Stimulated activated CD4-positive, alpha-beta T cell treated with anti-CD3 and anti-CD28 coated beads, Interleukin-1b, Interleukin-23, amount 100 ng/mL, for 1 hour (primary cell): ENCODE measurements around the gene ADAP2.
A peak's percentile ranks its signal among the peaks of the same experiment; 100 is the strongest.
"Not testable (repeated sequence)": the region's sequence is repeated elsewhere in the genome, so short reads cannot be mapped to it uniquely, and the experiment has no call there.

Source experiments
- DNase-seq, 2 donors: peaks; one replicate each; pipeline ENCODE4 v3.0.0-alpha.2; 2020; ENCODE audit warnings: low read depth in 2 of 2

Gene ADAP2

DNA sequence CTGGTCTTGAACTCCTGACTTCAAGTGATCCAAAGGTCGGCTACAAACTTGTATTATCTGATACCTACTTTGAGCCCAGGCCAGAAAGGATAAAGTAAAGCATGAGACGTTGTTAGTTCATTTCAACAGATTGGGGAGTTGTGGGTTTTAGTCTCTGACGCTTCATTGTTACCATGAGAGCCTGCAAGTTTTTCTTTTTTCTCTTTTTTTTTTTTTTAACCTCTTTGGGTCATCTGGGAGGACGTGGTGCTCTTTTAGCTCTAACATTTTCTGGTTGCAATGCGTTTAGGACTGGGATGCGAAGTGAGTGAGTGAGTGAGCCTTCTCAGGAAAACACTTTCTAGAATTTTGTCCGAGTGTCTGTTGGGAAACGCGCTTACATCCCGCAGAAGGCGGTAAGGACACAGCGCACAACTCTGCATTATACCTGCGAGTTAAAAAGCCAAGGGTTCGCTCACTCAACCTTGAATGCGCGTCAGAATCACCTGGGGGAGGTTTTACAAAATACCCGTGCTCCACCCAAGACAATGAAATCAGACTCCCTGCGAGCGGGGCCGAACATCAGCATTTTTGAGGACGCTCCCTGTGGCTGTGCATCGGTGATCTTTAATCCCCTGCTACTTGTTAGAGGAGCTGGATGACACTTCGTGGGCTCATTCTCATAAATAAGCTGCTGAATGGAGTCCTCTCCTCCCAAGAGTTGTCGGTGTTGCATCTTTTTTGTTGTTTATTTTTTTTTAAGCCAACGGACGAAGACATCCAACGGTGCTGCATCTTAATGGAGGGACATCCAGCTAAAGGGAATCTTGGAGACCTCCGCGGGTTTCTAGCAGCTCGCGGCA, 48.5 kb downstream of the ADAP2 start:
- DNase-seq, result no peak

DNA sequence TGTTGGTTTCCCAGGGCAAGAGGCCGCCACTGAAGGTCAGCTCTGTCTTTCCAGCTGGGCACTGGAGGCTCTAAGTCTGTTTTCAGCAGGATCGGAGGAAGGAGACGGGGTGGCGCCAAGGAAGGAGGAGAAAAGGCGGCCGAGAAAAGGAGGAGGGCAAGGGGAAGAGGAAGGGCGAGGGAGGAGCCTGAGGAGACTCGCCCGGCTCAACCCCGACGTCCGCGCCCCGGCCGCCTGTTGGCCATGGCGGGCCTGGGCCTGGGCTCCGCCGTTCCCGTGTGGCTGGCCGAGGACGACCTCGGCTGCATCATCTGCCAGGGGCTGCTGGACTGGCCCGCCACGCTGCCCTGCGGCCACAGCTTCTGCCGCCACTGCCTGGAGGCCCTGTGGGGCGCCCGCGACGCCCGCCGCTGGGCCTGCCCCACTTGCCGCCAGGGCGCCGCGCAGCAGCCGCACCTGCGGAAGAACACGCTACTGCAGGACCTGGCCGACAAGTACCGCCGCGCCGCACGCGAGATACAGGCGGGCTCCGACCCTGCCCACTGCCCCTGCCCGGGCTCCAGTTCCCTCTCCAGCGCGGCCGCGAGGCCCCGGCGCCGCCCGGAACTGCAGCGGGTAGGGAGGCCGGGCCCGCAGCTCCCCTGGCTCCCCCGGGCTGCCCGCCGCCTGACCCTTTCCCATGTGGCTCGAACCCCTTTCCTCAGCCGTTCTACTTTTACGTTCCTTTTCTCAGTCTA, 49.3 kb downstream of the ADAP2 start, which contains the start of gene RNF135:
Gene RNF135 (plus strand): TSS at position 209 of the 737 bp plus-strand sequence. CDS start 35 bp downstream, at position 244.
- peak; percentile 3 to 19 for DNase-seq

DNA sequence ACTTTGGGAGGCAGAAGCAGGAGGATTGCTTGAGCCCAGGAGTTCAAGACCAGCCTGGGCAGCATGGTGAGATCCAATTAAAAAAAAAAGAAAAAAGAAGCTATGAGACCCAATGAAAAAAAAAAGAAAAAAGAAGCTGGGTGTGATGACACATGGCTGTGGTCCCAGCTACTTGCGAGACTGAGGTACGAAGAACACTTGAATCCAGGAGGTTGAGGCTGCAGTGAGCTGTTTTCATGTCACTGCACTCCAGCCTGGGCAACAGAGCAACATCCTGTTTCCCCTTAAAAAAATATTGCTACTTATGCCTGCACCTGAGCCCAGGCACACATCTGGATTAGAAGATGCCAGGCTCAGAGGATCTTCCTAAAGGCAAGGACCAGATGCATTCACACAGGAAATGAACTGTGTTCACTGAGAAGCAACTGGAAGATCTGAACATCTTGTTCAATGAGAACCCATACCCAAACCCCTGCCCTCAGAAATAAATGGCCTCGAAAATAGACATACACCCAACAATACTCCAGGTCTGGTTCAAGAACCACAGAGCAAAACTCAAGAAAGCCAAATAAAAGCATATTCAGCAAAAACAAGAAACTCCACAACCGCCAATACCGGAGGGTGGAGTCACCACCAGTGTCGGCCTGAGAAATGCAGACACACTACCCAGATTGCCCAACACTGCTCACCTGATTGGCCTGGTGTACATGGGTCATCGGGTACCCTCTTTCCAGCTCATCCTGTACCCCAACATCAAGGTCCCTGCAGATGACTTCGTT, 53.5 kb downstream of the ADAP2 start:
- no peak for DNase-seq

DNA sequence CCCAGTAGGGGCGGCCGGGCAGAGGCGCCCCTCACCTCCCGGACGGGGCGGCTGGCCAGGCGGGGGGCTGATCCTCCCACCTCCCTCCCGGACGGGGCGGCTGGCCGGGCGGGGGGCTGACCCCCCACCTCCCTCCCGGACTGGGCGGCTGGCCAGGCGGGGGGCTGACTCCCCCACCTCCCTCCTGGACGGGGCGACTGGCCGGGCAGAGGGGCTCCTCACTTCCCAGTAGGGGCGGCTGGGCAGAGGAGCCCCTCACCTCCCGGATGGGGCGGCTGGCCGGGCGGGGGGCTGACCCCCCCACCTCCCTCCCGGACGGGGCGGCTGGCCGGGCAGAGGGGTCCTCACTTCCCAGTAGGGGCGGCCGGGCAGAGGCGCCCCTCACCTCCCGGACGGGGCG, 58.2 kb downstream of the ADAP2 start:
- not testable (repeated sequence) for DNase-seq

DNA sequence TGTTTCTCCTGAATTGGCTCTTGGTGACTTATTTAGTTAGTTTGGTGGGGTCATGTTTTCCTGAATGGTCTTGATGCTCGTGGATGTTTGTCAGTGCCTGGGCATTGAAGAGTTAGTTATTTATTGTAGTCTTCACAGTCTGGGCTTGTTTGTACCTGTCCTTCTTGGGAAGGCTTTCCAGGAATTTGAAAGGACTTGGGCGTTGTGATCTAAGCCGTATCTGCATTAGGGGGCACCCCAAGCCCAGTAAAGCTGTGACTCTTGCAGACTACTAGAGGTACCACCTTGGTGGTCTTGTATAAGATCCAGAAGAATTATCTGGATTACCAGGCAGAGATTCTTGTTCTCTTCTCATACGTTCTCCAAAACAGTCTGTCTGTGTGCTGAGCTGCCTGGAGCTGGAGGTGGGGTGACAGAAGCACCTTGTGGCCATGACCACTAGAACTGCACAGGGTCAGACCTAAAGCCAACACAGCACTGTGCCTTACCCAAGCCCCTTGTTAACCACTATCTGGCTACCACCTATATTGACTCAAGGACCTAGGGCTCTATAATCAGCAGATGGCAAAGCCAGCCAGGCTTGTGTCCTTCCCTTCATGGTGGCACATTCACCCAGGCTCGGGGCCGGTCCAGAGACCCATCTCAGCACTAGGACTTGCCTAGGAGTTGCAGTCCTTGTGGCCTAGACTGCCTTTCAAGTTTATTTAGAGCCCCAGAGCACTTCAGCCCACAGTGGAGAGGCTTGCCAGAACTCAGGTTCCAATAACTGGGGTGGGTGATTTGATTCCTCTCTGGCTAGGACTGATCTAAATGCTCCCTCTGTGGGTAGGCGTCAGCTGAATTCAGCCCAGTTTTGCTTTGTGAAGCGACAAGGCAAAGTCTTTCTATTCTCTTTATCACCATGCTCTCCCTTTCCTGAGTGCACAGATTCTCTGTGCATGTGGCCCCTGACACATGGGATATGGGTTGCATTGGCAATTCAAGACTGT, 60.1 kb downstream of the ADAP2 start:
- no peak for DNase-seq

DNA sequence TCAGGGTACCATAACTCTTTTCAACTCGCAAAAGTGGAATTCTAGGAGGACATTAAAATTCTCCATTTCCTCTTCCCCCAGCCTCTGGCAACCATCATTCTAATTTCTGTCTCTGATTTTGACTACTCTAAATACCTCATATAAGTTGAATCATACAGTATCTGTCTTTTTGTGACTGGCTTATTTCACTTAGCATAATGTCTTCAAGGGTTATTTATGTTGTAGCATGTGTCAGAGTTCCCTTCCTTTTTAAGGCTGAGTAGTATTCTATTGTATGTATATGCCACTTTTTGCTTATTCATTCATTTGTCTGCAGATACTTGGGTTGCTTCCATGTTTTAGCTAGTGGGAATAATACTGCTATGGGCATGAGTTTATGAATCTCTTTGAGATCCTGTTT, 61.1 kb downstream of the ADAP2 start:
- no peak for DNase-seq

DNA sequence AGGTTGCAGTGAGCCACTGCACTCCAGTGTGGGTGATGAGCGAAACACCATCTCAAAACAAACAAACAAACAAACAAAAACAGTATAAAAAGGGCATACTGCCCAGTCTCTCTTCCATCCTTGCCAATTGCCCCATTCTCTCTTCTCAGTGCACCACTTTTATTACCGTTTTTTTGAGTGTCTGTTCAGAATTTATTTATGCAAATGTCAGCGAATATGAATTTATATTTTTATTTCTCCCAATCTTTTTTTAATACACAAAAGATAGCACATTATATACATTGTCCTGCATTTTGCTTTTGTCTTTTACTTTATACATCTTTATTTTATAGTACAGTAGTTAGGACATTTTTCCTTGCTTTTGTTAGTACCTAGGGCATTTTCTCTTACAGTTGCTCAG, 68.7 kb downstream of the ADAP2 start:
- DNase-seq, result no peak

DNA sequence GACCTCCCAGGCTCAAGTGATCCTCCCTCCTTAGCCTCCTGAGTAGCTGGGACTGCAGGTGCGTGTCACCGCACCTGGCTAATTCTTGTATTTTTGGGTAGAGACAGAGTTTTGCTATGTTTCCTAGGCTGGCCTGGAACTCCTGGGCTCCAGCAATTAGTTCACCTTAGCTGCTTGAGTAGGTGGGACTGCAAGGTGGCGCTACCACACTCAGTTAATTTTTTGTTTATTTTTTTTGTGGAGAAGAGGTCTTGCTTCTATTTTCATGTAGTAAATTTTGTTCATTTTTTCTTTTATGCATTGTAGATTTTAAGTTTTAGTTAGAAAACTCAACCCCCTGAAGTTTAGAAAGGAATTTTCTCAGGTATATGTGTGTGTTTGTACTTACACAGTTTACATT, 70.8 kb downstream of the ADAP2 start:
- no peak for DNase-seq

DNA sequence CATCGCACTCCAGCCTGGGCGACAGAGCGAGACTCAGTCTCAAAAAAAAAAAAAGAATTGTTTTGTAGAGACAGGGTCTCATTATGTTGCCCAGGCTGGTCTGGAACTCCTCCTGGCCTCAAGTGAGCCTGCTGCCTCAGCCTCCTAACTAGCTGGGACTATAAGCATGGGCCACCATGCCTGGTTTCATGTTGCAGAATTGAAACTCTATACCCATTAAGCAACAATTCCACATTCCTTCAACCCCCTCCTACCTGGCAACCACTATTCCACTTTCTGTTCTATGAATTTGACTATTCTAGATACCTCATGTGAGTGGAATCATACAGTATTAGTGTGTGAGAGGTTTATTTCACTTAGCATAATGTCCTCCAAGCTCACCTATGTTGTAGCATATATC, 73.6 kb downstream of the ADAP2 start:
- DNase-seq, result no peak

DNA sequence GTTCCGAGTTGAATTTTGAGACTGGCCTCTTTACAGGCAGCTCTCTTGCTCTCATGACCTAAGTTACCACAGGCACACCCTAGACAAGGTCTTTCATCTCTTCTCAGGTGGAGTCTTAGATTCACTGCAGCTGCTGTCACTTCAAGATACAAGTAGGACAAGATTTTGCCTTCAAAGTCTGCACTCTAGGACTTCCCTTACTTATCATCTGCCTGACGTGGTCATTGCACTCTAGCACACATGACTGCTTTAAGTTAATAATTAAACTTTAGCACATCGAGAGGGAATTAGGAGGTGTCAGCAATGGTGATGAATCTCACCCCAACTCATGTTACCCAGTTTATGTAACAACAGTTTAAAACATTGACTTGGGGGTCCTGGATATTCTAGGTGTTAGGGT, 74.7 kb downstream of the ADAP2 start:
- no peak for DNase-seq

DNA sequence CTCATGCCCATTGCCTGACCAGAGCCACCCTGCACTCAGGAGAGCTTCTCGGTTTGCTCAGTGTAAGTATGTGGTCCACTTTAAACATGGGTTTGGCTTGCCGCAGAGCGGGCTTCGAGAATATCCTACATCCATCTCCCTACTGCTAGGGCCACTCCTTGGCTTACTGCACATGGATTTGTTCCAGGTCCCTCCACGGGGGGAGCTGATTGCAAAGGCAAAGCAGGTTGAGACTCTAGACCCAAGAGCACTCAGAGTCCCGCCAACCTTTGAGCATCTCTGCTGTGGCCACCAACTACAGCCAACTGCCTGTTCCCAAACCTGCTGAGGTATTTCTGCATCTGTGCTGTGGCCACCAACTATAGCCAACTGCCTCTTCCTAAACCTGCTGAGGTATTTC, 75.5 kb downstream of the ADAP2 start:
- DNase-seq, result no peak

DNA sequence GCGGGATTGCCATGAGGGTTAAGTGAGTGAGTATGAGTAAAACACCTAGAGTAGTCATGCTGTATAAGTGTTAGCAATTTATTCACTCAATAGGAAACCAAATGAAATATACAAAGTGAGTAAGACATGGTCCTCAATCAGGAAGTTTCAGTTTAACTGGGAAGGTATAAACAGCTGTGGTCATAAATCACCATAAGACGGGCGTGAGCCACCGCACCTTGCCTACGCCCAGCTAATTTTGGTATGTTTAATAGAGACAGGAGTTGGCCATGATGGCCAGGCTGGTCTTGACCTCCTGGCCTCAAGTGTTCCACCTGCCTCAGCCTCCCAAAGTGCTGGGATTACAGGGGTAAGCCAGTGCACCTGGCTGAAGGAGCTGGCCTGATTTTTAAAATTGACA, 76.1 kb downstream of the ADAP2 start:
- no peak for DNase-seq

DNA sequence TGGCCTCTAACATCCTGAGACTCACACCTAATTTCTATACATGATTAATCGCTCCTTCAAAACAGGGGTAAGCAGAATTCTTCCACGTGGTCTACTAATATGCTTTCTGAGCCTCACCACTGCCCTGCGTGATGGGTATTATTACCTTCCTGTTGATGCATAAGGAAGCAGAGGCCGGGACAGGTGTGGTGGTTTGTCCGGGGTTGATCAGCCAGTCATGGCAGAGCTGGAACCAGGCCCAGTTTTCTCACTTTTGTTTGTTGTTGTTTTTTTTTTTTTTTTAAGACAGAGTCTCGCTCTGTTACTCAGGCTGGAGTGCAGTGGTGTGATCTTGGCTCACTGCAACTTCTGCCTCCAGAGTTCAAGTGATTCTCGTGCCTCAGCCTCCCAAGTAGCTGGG, 80.3 kb downstream of the ADAP2 start:
- no peak for DNase-seq

DNA sequence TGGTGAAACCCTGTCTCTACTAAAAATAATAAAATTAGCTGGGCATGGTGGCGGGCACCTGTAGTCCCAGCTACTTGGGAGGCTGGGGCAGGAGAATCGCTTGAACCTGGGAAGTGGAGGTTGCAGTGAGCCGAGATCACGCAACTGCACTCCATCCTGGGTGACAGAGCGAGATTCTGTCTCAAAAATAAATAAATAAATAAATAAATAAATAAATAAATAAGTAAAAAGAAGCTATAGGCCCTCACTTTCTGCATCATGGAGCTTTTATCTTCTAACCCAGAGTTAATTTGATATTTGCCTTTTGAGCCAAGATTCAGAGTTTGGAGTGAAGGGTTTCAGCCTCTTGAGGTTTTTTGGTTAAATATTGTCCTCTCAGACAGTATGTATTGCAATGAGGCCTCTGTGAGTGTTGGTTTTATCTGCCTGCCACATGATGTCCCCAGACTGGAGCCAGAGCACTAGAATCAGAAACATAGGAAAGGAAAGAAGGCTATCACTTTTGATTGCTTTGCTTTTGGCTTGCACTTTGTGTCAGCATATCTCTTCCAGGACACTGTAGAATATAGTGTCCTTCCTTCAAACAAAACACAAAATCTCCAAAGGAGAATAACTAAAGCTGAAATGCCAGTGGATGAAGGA, 81.6 kb downstream of the ADAP2 start:
- DNase-seq, result no peak

DNA sequence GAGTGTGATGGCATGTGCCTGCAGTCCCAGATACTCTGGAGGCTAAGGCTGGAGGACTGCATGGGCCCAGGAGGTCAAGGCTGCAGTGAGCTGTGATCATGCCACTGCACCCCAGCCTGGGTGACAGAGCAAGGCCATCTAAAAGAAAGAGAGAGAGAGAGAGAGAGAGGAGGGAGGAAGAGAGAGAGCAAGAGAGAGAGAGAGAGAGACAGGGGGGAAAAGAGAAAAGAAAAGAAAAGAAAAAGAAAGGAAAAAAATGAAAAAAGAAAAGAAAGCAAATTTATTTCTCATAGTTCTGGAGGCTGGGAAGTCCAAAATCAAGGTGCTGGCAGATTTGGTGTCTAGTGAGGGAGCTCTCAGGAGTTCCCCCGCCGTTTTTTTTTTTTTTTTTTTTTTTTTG, 82.4 kb downstream of the ADAP2 start:
- no peak for DNase-seq

DNA sequence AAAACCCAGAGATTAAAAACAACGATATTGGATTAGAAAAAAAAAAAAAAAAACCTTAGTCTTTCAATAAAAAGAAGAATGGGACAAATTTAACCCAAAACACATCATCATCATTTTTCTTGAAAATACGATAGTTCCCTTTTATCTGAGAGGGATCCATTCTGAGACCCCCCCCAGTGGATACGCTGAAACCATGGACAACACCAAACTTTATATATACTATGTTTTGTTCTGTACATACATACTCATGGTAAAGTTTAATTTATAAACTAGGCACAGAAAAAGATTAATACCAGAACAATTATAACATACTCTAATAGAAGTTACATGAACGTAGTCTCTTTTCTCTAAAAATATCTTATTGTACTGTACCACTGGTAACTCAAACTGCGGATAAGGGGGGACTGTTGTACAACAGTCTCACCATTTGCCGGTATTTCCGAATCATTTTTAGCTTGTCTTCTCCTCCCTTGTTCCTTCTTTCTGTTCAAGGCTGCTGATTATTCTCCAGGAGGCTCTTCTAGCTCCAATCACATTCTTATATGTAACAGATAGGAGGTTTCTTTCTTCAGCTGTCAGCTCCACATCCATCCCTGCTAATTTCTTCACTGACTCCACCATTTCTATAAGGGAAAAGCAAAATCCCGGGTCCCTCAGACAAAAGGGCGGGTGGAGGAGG, 86.1 kb downstream of the ADAP2 start:
- DNase-seq, result no peak

DNA sequence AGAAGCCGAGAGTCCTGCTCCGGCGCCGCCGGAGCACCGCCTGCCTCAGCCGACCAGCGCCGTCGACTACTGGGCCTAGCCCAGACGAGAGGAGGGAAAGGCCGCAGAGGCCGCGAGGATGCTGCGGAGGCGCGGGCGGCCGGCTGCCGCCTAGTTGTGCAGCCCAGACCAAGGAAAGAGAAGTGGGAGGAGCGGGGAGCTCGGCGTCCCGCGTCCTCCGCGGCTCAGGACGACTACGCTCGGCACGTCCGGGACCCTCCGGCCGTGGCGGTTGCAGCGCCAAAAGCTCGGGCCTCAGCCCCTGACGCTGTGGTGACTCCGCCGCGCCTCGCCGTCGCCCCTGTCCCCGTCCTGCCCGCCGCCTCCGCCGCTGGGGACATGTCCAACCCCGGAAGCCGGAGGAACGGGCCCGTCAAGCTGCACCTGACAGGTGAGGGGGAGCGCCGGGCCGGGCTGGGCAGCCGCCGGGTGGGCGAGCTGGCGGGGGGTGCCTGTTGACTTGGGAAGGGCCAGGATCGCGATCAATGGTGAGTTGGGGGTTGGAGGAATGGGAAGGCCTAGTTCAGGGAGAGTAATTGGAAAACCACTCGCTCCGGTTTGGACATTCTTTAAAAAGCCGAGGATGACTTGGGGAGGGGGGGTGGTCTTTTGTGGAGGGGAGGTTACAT, 86.8 kb downstream of the ADAP2 start:
- peak; percentile 13 to 18 for DNase-seq
